ENCODE results near the gene C10orf90. TPM values are rescaled to one million over a fixed set of nuclear protein-coding genes. Genes with fewer than 3 reads are reported as not detected.
A peak's percentile ranks its signal among the peaks of the same experiment; 100 is the strongest.

Gene C10orf90
- total RNA-seq, 2 experiments from 2014 or later, result not detected

DNA sequence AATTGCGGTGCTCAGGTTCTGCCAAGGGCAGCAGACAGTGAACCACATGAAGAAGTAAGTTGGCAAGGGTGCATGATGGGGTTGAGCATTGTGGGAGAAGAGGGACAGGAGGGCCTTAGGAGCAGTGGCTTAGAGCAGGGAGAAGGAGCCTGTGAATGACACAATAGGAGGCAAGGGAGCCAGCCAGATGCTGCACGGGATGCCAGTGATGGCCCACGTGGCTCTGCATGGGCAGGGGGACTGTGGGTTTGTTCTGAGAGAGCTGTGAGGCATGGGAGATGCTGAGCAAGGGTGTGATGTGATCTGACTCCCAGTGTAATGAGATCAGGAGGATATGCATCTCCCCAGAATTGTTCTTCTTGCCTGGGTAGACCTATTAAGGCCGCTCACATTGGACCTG is 60.9 kb downstream of the C10orf90 start:
- TF ChIP-seq CTCF (IDR thresholded peaks at IDR 0.05), result no peak

GRCh38 chr10:126599949-126600682 is 70.4 kb downstream of the C10orf90 start:
- Histone ChIP-seq H3K36me3 (ENCODE audit: insufficient read depth, low read length) (no peaks in the 10 kb centered on the region), H3K9me3 (ENCODE audit: control insufficient read depth in 1 of 2, insufficient read depth in 1 of 2, low read length in 2 of 2) (peaks cover 0 to 15% of the 10 kb centered on the region in 2 experiments), H3K27ac (ENCODE audit: low read depth in 1 of 2, low read length in 2 of 2) (no peak overlapping the region), H3K27me3 (ENCODE audit: control insufficient read depth in 1 of 2, insufficient read depth in 2 of 2, low read length in 2 of 2) (no peaks in the 10 kb centered on the region), H3K4me3 (ENCODE audit: low read length) (no peak overlapping the region), H3K4me1 (ENCODE audit: insufficient read depth, low read length) (no peaks in the 10 kb centered on the region)
- intact Hi-C loops (cut with DNase I, micrococcal nuclease), result no loop called here
- Mint-ChIP-seq H3K36me3 (ENCODE audit: low read depth) (no peaks in the 10 kb centered on the region), H3K4me3 (no peak overlapping the region), H3K9me3 (no peaks in the 10 kb centered on the region), H3K27me3 (no peaks in the 10 kb centered on the region), H3K4me1 (ENCODE audit: low read depth) (no peaks in the 10 kb centered on the region), H3K27ac (no peak overlapping the region)
- TF ChIP-seq CTCF (IDR thresholded peaks at IDR 0.05), result no peak
- ChIA-PET CTCF (no interaction called here), POLR2A (no interaction called here)
- no peak for DNase-seq
- ATAC-seq (ENCODE audit: poor library complexity), result no peak

More for the DNA sequence above, 60.9 kb downstream of the C10orf90 start:
- Histone ChIP-seq H3K27ac (ENCODE audit: low read depth in 1 of 2, low read length in 2 of 2) (no peak overlapping the region), H3K4me3 (ENCODE audit: low read length) (no peak overlapping the region), H3K27me3 (ENCODE audit: control insufficient read depth in 1 of 2, insufficient read depth in 2 of 2, low read length in 2 of 2) (no peaks in the 10 kb centered on the region), H3K36me3 (ENCODE audit: insufficient read depth, low read length) (no peaks in the 10 kb centered on the region), H3K4me1 (ENCODE audit: insufficient read depth, low read length) (no peaks in the 10 kb centered on the region), H3K9me3 (ENCODE audit: control insufficient read depth in 1 of 2, insufficient read depth in 1 of 2, low read length in 2 of 2) (peaks cover 0 to 17% of the 10 kb centered on the region in 2 experiments)
- POLR2A ChIA-PET, result no interaction called here
- H3K36me3 Mint-ChIP-seq (ENCODE audit: low read depth), result no peaks in the 10 kb centered on the region
- no peak overlapping the region for H3K4me3 Mint-ChIP-seq
- no peaks in the 10 kb centered on the region for H3K27me3 Mint-ChIP-seq
- no peak for ATAC-seq (ENCODE audit: poor library complexity)
- DNase-seq, result no peak
- H3K27ac Mint-ChIP-seq, result no peak overlapping the region
- H3K9me3 Mint-ChIP-seq, result no peaks in the 10 kb centered on the region
- CTCF ChIA-PET, result no interaction called here
- no peaks in the 10 kb centered on the region for H3K4me1 Mint-ChIP-seq (ENCODE audit: low read depth)
- intact Hi-C loops (cut with DNase I, micrococcal nuclease), result no loop called here

DNA sequence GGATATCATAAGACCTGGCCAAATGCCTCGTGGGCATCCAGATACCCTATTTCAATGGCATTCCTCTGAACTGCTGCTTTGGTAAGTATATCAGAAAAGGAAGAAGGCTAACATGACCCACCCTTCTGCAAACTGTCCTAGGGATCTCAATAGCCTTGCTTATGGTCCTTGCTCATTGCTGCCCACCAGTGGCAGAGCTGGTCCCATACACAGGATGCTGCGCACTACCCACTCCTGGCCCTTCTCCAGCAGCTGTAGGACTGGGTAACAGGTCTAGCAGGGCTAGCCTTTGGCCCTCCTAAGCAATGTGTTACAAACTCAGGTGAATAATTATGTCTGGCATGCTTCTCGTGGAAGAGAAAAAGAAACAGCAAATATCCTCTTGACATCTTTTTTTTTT is 72.5 kb downstream of the C10orf90 start:
- Mint-ChIP-seq H3K27ac (no peak overlapping the region), H3K27me3 (no peaks in the 10 kb centered on the region), H3K36me3 (ENCODE audit: low read depth) (no peaks in the 10 kb centered on the region), H3K9me3 (peaks cover 2% of the 10 kb centered on the region), H3K4me1 (ENCODE audit: low read depth) (no peaks in the 10 kb centered on the region), H3K4me3 (no peak overlapping the region)
- no peak overlapping the region for H3K27ac ChIP-seq (ENCODE audit: low read depth in 1 of 2, low read length in 2 of 2)
- POLR2A ChIA-PET, result no interaction called here
- no peaks in the 10 kb centered on the region for H3K4me1 ChIP-seq (ENCODE audit: insufficient read depth, low read length)
- CTCF ChIA-PET, result no interaction called here
- TF ChIP-seq CTCF (IDR thresholded peaks at IDR 0.05), result no peak
- intact Hi-C loops (cut with DNase I, micrococcal nuclease), result no loop called here
- peak in 1 of 14 experiments; percentile 10 for DNase-seq
- H3K36me3 ChIP-seq (ENCODE audit: insufficient read depth, low read length), result no peaks in the 10 kb centered on the region
- H3K4me3 ChIP-seq (ENCODE audit: low read length), result no peak overlapping the region
- peaks cover 0 to 13% of the 10 kb centered on the region in 2 experiments for H3K9me3 ChIP-seq (ENCODE audit: control insufficient read depth in 1 of 2, insufficient read depth in 1 of 2, low read length in 2 of 2)
- H3K27me3 ChIP-seq (ENCODE audit: control insufficient read depth in 1 of 2, insufficient read depth in 2 of 2, low read length in 2 of 2), result no peaks in the 10 kb centered on the region
- ATAC-seq (ENCODE audit: poor library complexity), result no peak
